ENCODE data around the gene LPCAT2.

DNA sequence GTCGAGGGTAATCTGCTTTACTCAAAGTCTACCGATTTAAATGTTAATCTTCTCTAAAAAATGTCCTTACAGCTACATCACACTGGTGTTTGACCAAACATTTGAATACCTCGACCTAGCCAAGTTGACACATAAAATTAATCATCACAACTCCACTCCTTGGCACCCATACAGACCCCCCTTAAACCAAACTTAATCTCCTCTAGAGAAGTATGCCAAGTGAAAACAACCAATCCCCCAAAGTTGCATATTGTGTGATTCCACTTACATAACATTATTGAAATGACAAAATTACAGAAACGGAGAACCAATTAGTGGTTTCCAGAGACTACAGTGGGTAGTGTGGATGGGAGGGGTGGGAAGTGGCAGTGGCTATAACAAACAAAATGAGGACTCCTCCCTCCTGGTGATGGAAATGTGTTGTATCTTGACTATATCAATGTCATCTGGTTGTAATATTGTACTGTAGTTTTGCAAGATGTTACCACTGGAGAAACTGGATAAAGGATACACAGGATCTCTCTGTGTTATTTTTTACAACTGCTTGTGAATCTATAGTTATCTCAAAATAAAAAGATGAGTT, 97.0 kb downstream of the LPCAT2 start:
- TF ChIP-seq FOXM1 (IDR thresholded peaks at IDR 0.05; ENCODE audit: borderline replicate concordance) (no peak), LEF1 (IDR thresholded peaks at IDR 0.05; ENCODE audit: borderline replicate concordance) (no peak), BHLHE40 (IDR thresholded peaks at IDR 0.05; ENCODE audit: borderline replicate concordance) (no peak), ELF4 (IDR thresholded peaks at IDR 0.05) (no peak), FOXK2 (IDR thresholded peaks at IDR 0.05) (no peak), TARDBP (IDR thresholded peaks at IDR 0.05) (no peak), FOXA1 (IDR thresholded peaks at IDR 0.05) (no peak)
